Measurements from ENCODE around the gene PEAK3. TPM values are rescaled to one million over a fixed set of nuclear protein-coding genes. Genes with fewer than 3 reads are reported as not detected.

The PEAK3 gene
- total RNA-seq, 8 experiments from 2014 or later = 0.15 to 1.3 (median 0.52) TPM

GRCh38 chr19:2231621-2232221 lies 50.3 kb downstream of the PEAK3 start:
- 60 to 67% methylated on average over 3 of the region's 21 CpGs; no CpG with 5 or more reads in 8 of the 10 experiments for WGBS, 10 experiments
- H3K4me3 ChIP-seq = no peak overlapping the region
- in situ Hi-C loops (cut with MboI; ENCODE audit: low pct_unique_long_range_greater_than_20kb in 2 of 9, low sequenced_read_pairs in 9 of 9, unreplicated experiment in 9 of 9) = no loop called here
- no peak overlapping the region for H3K27ac ChIP-seq
- no peak for ATAC-seq (replicated peaks in 6 of 8)
- H3K4me1 ChIP-seq (replicated peaks in 1 of 2) = peaks cover 5 to 7% of the 10 kb centered on the region in 2 donors

- peak in 1 of 8 experiments; percentile 4 for ATAC-seq (replicated peaks in 6 of 8)
- Histone ChIP-seq H3K4me1 (replicated peaks in 1 of 2) (peaks cover 5 to 7% of the 10 kb centered on the region in 2 donors), H3K4me3 (no peak overlapping the region), H3K27ac (no peak overlapping the region)
- in situ Hi-C loops (cut with MboI; ENCODE audit: low pct_unique_long_range_greater_than_20kb in 2 of 9, low sequenced_read_pairs in 9 of 9, unreplicated experiment in 9 of 9) = no loop called here
- 100% methylated on average over 1 of the region's 12 CpGs; no CpG with 5 or more reads in 9 of the 10 experiments for WGBS, 10 experiments
Measured at GRCh38 chr19:2230807-2231533, 51.0 kb downstream of the PEAK3 start.

- in situ Hi-C loops (cut with MboI; ENCODE audit: low pct_unique_long_range_greater_than_20kb in 2 of 9, low sequenced_read_pairs in 9 of 9, unreplicated experiment in 9 of 9) = no loop called here
- H3K4me3 ChIP-seq = no peak overlapping the region
- ATAC-seq (replicated peaks in 6 of 8) = no peak
- H3K27ac ChIP-seq = no peak overlapping the region
- peaks cover 4 to 6% of the 10 kb centered on the region in 2 donors for H3K4me1 ChIP-seq (replicated peaks in 1 of 2)
- 91 to 100% (median 97%) methylated on average over 2 to 16 of the region's 43 CpGs; no CpG with 5 or more reads in 4 of the 10 experiments for WGBS, 10 experiments
Measured at GRCh38 chr19:2230033-2230531, 51.9 kb downstream of the PEAK3 start.

GRCh38 chr19:2229103-2230032 lies 52.6 kb downstream of the PEAK3 start:
- WGBS, 10 experiments = 87 to 100% (median 100%) methylated on average over 1 to 13 of the region's 45 CpGs; no CpG with 5 or more reads in 3 of the 10 experiments
- ATAC-seq (replicated peaks in 6 of 8) = no peak
- Histone ChIP-seq H3K27ac (no peak overlapping the region), H3K4me3 (no peak overlapping the region), H3K4me1 (replicated peaks in 1 of 2) (no peaks in the 10 kb centered on the region)
- in situ Hi-C loops (cut with MboI; ENCODE audit: low pct_unique_long_range_greater_than_20kb in 2 of 9, low sequenced_read_pairs in 9 of 9, unreplicated experiment in 9 of 9) = no loop called here

GRCh38 chr19:2228157-2229030 lies 53.6 kb downstream of the PEAK3 start:
- in situ Hi-C loops (cut with MboI; ENCODE audit: low pct_unique_long_range_greater_than_20kb in 2 of 9, low sequenced_read_pairs in 9 of 9, unreplicated experiment in 9 of 9) = no loop called here
- Histone ChIP-seq H3K4me1 (replicated peaks in 1 of 2) (no peaks in the 10 kb centered on the region), H3K4me3 (no peak overlapping the region), H3K27ac (no peak overlapping the region)
- 91 to 100% (median 96%) methylated on average over 1 to 8 of the region's 48 CpGs; no CpG with 5 or more reads in 6 of the 10 experiments for WGBS, 10 experiments
- no peak for ATAC-seq (replicated peaks in 6 of 8)

- in situ Hi-C loops (cut with MboI; ENCODE audit: low pct_unique_long_range_greater_than_20kb in 2 of 9, low sequenced_read_pairs in 9 of 9, unreplicated experiment in 9 of 9) = no loop called here
- WGBS, 10 experiments = no CpG with 5 or more reads among the region's 67 CpGs
Measured at GRCh38 chr19:2227415-2228156, 54.4 kb downstream of the PEAK3 start.

GRCh38 chr19:2226840-2227360 lies 55.1 kb downstream of the PEAK3 start:
- 94% methylated on average over 3 of the region's 53 CpGs; no CpG with 5 or more reads in 9 of the 10 experiments for WGBS, 10 experiments
- ATAC-seq (replicated peaks in 6 of 8) = no peak
- no peak overlapping the region for H3K27ac ChIP-seq
- H3K4me3 ChIP-seq = no peak overlapping the region
- in situ Hi-C loops (cut with MboI; ENCODE audit: low pct_unique_long_range_greater_than_20kb in 2 of 9, low sequenced_read_pairs in 9 of 9, unreplicated experiment in 9 of 9) = no loop called here
- H3K4me1 ChIP-seq (replicated peaks in 1 of 2) = no peaks in the 10 kb centered on the region

More at GRCh38 chr19:2227415-2228156, 54.4 kb downstream of the PEAK3 start:
- Histone ChIP-seq H3K4me1 (replicated peaks in 1 of 2) (no peaks in the 10 kb centered on the region), H3K4me3 (no peak overlapping the region), H3K27ac (no peak overlapping the region)
- ATAC-seq (replicated peaks in 6 of 8) = no peak

GRCh38 chr19:2226051-2226839 lies 55.7 kb downstream of the PEAK3 start:
- peak in 1 of 8 experiments; percentile 1 for ATAC-seq (replicated peaks in 6 of 8)
- 80 to 100% (median 89%) methylated on average over 1 to 17 of the region's 59 CpGs; no CpG with 5 or more reads in 6 of the 10 experiments for WGBS, 10 experiments
- no peaks in the 10 kb centered on the region for H3K4me1 ChIP-seq (replicated peaks in 1 of 2)
- H3K4me3 ChIP-seq = no peak overlapping the region
- no peak overlapping the region for H3K27ac ChIP-seq
- in situ Hi-C loops (cut with MboI; ENCODE audit: low pct_unique_long_range_greater_than_20kb in 2 of 9, low sequenced_read_pairs in 9 of 9, unreplicated experiment in 9 of 9) = no loop called here

GRCh38 chr19:2225415-2226050 lies 56.4 kb downstream of the PEAK3 start:
- Histone ChIP-seq H3K4me3 (no peak overlapping the region), H3K27ac (no peak overlapping the region), H3K4me1 (replicated peaks in 1 of 2) (no peaks in the 10 kb centered on the region)
- in situ Hi-C loops (cut with MboI; ENCODE audit: low pct_unique_long_range_greater_than_20kb in 2 of 9, low sequenced_read_pairs in 9 of 9, unreplicated experiment in 9 of 9) = no loop called here
- 90 to 100% (median 98%) methylated on average over 1 to 18 of the region's 32 CpGs; no CpG with 5 or more reads in 4 of the 10 experiments for WGBS, 10 experiments
- peak in 2 of 8 experiments; percentile 9 for ATAC-seq (replicated peaks in 6 of 8)

GRCh38 chr19:2224754-2225349 lies 57.1 kb downstream of the PEAK3 start:
- WGBS, 10 experiments = 60 to 100% (median 100%) methylated on average over 1 to 8 of the region's 13 CpGs; no CpG with 5 or more reads in 3 of the 10 experiments
- Histone ChIP-seq H3K4me3 (no peak overlapping the region), H3K27ac (no peak overlapping the region), H3K4me1 (replicated peaks in 1 of 2) (no peaks in the 10 kb centered on the region)
- no peak for ATAC-seq (replicated peaks in 6 of 8)
- in situ Hi-C loops (cut with MboI; ENCODE audit: low pct_unique_long_range_greater_than_20kb in 2 of 9, low sequenced_read_pairs in 9 of 9, unreplicated experiment in 9 of 9) = no loop called here

Data from motor neuron (in vitro differentiated cells).